Measurements from ENCODE around the gene SPTBN1. TPM values are rescaled to one million over a fixed set of nuclear protein-coding genes. Genes with fewer than 3 reads are reported as not detected.

Gene SPTBN1
- total and polyA plus RNA-seq, 2 of the 13 experiments (the other 11 are each of a cell fraction or from before 2014, with no cell fraction given), result 123 to 299 TPM

DNA sequence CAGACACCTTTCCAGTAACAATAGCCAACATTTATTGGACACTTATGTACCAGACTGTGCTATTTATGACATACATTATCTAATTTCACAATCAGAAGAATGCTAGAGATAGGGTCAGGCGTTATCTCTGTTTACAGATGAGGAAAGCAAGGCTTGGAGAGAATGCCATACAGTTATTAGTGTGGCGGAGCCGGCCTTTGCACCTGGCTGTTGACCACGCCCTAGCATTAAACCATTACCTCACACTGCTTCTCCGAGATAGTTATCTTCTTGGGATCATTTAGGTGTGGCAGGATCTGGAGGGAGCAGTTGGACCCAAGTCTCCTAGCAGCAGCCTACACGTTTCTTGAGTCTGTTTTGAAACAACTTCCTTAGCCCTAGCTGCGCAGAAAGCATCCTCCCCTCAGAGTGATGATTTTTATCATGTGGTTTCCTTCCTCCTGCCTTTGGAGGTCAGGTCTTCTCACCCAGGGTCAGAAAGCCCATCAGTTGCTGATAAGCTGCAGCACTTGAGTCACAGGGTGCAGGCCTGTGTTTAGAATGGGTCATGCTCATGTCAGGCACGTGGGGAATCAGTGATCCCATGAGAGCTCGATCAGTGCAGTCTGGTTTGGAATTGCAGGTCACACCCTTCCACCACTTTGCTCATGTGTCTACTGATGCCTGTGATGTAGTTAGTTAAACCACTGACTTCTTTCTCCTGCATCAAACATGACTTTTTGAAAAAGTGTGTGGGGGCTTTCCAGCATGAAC lies 118.2 kb downstream of the SPTBN1 start (continued):
- TF ChIP-seq, protein P1, sequence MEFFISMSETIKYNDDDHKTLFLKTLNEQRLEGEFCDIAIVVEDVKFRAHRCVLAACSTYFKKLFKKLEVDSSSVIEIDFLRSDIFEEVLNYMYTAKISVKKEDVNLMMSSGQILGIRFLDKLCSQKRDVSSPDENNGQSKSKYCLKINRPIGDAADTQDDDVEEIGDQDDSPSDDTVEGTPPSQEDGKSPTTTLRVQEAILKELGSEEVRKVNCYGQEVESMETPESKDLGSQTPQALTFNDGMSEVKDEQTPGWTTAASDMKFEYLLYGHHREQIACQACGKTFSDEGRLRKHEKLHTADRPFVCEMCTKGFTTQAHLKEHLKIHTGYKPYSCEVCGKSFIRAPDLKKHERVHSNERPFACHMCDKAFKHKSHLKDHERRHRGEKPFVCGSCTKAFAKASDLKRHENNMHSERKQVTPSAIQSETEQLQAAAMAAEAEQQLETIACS (CRISPR knock-in tag; IDR thresholded peaks at IDR 0.05), result no peak
- no peak for TF ChIP-seq ZMAT3 (CRISPR knock-in tag; conservative IDR thresholded peaks at IDR 0.05)
- TF ChIP-seq MBD4 (IDR thresholded peaks at IDR 0.05; ENCODE audit: borderline replicate concordance, low read length), result peak; percentile 19; the same call in 1 of the 2 replicates
- TF ChIP-seq IKZF4 (CRISPR knock-in tag; IDR thresholded peaks at IDR 0.05; ENCODE audit: borderline replicate concordance, low read depth, not compliant biosample characterization), result no peak
- TF ChIP-seq, protein P2, sequence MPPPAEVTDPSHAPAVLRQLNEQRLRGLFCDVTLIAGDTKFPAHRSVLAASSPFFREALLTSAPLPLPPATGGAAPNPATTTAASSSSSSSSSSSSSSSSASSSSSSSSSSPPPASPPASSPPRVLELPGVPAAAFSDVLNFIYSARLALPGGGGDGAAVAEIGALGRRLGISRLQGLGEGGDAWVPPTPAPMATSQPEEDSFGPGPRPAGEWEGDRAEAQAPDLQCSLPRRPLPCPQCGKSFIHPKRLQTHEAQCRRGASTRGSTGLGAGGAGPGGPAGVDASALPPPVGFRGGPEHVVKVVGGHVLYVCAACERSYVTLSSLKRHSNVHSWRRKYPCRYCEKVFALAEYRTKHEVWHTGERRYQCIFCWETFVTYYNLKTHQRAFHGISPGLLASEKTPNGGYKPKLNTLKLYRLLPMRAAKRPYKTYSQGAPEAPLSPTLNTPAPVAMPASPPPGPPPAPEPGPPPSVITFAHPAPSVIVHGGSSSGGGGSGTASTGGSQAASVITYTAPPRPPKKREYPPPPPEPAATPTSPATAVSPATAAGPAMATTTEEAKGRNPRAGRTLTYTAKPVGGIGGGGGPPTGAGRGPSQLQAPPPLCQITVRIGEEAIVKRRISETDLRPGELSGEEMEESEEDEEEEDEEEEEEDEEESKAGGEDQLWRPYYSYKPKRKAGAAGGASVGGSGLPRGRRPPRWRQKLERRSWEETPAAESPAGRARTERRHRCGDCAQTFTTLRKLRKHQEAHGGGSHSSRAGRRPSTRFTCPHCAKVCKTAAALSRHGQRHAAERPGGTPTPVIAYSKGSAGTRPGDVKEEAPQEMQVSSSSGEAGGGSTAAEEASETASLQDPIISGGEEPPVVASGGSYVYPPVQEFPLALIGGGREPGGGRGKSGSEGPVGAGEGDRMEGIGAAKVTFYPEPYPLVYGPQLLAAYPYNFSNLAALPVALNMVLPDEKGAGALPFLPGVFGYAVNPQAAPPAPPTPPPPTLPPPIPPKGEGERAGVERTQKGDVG (CRISPR knock-in tag; IDR thresholded peaks at IDR 0.05; ENCODE audit: borderline replicate concordance), result no peak
- TF ChIP-seq, protein P3, sequence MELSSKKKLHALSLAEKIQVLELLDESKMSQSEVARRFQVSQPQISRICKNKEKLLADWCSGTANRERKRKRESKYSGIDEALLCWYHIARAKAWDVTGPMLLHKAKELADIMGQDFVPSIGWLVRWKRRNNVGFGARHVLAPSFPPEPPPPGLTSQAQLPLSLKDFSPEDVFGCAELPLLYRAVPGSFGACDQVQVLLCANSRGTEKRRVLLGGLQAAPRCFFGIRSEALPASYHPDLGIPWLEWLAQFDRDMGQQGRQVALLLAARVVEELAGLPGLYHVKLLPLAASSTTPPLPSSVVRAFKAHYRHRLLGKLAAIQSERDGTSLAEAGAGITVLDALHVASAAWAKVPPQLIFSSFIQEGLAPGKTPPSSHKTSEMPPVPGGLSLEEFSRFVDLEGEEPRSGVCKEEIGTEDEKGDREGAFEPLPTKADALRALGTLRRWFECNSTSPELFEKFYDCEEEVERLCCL (CRISPR knock-in tag; IDR thresholded peaks at IDR 0.05; ENCODE audit: borderline replicate concordance), result 0 out of 2 replicates have a peak, but pooled peaks have one; percentile 27
- TF ChIP-seq HMG20A (CRISPR knock-in tag; IDR thresholded peaks at IDR 0.05; ENCODE audit: borderline replicate concordance), result peak; percentile 64; the same call in 1 of the 2 replicates
- TF ChIP-seq ZNF136 (CRISPR knock-in tag; IDR thresholded peaks at IDR 0.05; ENCODE audit: low read depth), result 0 out of 2 replicates have a peak, but pooled peaks have one; percentile 6
- TF ChIP-seq ADNP (CRISPR knock-in tag; IDR thresholded peaks at IDR 0.05), result no peak
- no peak for TF ChIP-seq ZNF256 (CRISPR knock-in tag; conservative IDR thresholded peaks at IDR 0.05)
- TF ChIP-seq, protein P4, sequence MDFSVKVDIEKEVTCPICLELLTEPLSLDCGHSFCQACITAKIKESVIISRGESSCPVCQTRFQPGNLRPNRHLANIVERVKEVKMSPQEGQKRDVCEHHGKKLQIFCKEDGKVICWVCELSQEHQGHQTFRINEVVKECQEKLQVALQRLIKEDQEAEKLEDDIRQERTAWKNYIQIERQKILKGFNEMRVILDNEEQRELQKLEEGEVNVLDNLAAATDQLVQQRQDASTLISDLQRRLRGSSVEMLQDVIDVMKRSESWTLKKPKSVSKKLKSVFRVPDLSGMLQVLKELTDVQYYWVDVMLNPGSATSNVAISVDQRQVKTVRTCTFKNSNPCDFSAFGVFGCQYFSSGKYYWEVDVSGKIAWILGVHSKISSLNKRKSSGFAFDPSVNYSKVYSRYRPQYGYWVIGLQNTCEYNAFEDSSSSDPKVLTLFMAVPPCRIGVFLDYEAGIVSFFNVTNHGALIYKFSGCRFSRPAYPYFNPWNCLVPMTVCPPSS (IDR thresholded peaks at IDR 0.05), result no peak
- TF ChIP-seq, protein P5, sequence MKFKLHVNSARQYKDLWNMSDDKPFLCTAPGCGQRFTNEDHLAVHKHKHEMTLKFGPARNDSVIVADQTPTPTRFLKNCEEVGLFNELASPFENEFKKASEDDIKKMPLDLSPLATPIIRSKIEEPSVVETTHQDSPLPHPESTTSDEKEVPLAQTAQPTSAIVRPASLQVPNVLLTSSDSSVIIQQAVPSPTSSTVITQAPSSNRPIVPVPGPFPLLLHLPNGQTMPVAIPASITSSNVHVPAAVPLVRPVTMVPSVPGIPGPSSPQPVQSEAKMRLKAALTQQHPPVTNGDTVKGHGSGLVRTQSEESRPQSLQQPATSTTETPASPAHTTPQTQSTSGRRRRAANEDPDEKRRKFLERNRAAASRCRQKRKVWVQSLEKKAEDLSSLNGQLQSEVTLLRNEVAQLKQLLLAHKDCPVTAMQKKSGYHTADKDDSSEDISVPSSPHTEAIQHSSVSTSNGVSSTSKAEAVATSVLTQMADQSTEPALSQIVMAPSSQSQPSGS (CRISPR knock-in tag; IDR thresholded peaks at IDR 0.05), result peak; percentile 98
- no peak for TF ChIP-seq NFE2L2 (IDR thresholded peaks at IDR 0.05; ENCODE audit: low read length)
- no peak for TF ChIP-seq ZNF326 (CRISPR knock-in tag; IDR thresholded peaks at IDR 0.05; ENCODE audit: borderline replicate concordance)
- TF ChIP-seq ZFX (CRISPR knock-in tag; IDR thresholded peaks at IDR 0.05; ENCODE audit: low read depth), result peak; percentile 22; the same call in 1 of the 2 replicates
- TF ChIP-seq IRF2 (CRISPR knock-in tag; IDR thresholded peaks at IDR 0.05), result no peak
- peak; percentile 82 for TF ChIP-seq SAP130 (CRISPR knock-in tag; IDR thresholded peaks at IDR 0.05; ENCODE audit: low read depth)
- no peak for TF ChIP-seq ZNF343 (CRISPR knock-in tag; IDR thresholded peaks at IDR 0.05)
- peak; percentile 78 for TF ChIP-seq CREM (IDR thresholded peaks at IDR 0.05)
- no peak for TF ChIP-seq CREM (CRISPR knock-in tag; IDR thresholded peaks at IDR 0.05)
